ENCODE results near the gene KLHDC4. TPM values are rescaled to one million over a fixed set of nuclear protein-coding genes. Genes with fewer than 3 reads are reported as not detected.
"Not testable (repeated sequence)": the region's sequence is repeated elsewhere in the genome, so short reads cannot be mapped to it uniquely, and the experiment has no call there.

KLHDC4 gene
- total RNA-seq, 1 donor, result 27.7 TPM

GRCh38 chr16:87688876-87689815 is 76.6 kb downstream of the KLHDC4 start:
- no peak for DNase-seq (ENCODE audit: low read depth in 2 of 3, low spot score in 2 of 3)

- no peak for DNase-seq (ENCODE audit: low read depth in 2 of 3, low spot score in 2 of 3)
Measured at GRCh38 chr16:87687998-87688529, 77.7 kb downstream of the KLHDC4 start.

- DNase-seq (ENCODE audit: low read depth in 2 of 3, low spot score in 2 of 3), result no peak
Measured at GRCh38 chr16:87687126-87687910, 78.5 kb downstream of the KLHDC4 start.

DNA sequence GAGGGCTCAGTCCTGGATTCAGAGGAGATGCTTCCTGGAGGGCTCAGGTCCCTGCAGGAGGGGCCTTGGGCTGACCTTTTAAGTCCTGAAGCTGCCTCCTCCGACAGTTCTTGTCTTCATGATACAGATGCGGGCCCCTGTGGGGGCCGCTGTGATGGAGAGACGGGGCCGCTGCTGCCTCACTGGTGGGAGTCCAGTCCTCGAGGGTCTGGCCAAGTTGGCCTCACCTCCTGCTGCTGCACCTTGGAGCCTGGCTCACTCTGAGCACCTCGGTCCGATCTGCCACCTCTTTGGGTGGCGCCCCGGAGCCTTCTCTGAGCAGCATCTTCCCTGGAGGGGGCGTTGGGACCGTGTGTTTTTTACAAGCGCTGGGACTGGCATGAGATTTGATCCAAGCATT is 79.1 kb downstream of the KLHDC4 start:
- DNase-seq (ENCODE audit: low read depth in 2 of 3, low spot score in 2 of 3), result no peak

DNA sequence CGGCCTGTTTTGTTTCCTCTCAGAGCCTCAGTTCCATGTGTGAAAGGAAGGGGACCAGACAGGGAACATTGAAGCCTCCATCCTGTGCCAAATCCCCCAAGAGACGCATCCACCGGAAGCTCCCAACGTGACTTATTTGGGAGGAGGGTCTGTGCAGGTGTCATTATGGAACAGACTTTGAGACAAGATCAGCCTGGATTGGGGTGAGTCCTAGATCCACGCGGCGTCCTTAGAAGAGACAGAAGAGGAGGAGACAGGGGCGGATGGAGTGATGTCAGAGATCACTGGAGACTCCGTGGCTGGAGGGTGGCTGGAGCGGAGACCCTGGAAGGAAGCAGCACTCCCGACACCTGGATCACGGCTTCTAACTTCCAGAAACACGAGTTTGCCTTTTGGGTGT is 80.0 kb downstream of the KLHDC4 start:
- DNase-seq (ENCODE audit: low read depth in 2 of 3, low spot score in 2 of 3), result no peak

GRCh38 chr16:87685405-87685755 is 80.4 kb downstream of the KLHDC4 start:
- DNase-seq (ENCODE audit: low read depth in 2 of 3, low spot score in 2 of 3), result no peak

GRCh38 chr16:87684711-87685404 is 80.9 kb downstream of the KLHDC4 start:
- no peak for DNase-seq (ENCODE audit: low read depth in 2 of 3, low spot score in 2 of 3)

GRCh38 chr16:87684106-87684677 is 81.6 kb downstream of the KLHDC4 start:
- no peak for DNase-seq (ENCODE audit: low read depth in 2 of 3, low spot score in 2 of 3)

GRCh38 chr16:87682852-87683399 is 82.9 kb downstream of the KLHDC4 start:
- no peak for DNase-seq (ENCODE audit: low read depth in 2 of 3, low spot score in 2 of 3)

DNA sequence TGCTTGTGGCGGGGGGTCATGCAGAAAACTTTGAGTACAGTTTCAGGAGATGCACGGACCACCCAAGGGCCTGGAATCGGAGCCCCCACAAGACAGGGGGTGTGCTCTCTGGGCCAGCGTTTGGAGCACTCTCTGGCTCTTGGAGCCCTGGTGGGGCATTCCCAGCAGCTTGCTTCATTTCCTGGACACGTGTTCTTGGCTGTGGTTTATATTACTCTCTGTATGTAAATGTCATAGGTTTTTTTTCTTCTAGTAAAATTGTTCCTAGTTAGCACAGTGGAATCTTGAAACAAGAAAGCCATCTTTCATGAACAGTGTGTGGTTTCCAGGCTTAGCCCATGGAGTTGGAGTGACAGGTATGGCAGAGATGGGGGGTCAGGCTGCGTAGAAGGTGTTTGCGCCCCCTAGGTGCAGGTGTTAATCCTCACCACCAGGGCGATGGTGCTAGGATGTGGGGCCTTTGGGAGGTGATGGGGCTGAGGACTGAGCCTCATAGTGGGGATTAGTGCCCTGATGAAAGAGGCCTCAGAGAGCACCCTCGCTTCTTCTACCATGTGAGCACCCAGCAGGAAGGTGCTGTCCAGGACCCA is 83.7 kb downstream of the KLHDC4 start:
- DNase-seq (ENCODE audit: low read depth in 2 of 3, low spot score in 2 of 3), result peak in 2 of 3 donors; percentile 35 to 46

DNA sequence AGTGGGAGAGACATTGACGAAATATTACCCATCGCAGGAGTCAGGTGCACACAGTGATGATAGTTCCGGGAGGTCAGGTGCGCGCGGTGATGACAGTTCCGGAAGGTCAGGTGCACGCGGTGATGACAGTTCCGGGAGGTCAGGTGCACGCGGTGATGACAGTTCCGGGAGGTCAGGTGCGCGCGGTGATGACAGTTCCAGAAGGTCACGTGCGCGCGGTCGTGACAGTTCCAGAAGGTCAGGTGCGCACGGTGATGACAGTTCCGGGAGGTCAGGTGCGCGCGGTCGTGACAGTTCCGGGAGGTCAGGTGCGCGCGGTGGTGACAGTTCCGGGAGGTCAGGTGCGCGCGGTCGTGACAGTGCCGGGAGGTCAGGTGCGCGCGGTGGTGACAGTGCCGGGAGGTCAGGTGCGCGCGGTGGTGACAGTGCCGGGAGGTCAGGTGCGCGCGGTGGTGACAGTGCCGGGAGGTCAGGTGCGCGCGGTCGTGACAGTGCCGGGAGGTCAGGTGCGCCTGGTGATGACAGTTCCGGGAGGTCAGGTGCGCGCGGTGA is 84.7 kb downstream of the KLHDC4 start:
- not testable (repeated sequence) for DNase-seq (ENCODE audit: low read depth in 2 of 3, low spot score in 2 of 3)

GRCh38 chr16:87680272-87680644 is 85.5 kb downstream of the KLHDC4 start:
- DNase-seq (ENCODE audit: low read depth in 2 of 3, low spot score in 2 of 3), result no peak

DNA sequence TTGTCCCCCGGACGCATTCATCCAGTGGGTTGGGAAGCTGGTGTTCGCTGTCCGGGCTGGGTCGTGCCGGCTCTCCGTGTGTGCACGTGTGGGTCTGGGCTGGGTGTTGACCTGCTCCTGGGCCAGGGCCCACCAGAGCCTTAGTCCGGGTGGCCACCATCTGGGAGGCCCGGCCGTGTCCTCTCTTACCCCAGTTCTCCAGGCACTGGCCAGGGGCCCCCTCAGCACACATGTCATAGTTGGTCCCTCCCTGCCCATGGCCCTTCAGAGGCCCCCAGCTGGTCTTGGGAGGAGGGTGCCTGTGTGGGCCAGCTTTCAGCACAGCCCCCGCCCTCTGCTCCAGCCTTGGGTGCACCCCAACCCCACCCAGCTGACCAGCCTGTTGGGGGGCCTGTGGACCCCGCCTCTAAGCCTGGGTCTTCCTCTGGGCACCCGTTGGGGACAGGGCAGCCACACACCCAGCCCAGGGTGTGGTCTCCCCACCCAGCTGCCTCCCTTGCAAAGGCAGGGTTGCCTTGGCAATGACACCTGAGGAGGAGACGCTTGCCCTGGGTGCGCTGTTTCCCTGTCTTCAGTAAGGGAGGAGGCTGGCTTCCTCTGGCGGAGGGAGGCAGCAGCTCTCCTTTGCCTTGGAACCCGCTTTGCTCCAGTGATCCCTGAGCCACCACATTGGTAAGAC is 86.1 kb downstream of the KLHDC4 start:
- no peak for DNase-seq (ENCODE audit: low read depth in 2 of 3, low spot score in 2 of 3)

DNA sequence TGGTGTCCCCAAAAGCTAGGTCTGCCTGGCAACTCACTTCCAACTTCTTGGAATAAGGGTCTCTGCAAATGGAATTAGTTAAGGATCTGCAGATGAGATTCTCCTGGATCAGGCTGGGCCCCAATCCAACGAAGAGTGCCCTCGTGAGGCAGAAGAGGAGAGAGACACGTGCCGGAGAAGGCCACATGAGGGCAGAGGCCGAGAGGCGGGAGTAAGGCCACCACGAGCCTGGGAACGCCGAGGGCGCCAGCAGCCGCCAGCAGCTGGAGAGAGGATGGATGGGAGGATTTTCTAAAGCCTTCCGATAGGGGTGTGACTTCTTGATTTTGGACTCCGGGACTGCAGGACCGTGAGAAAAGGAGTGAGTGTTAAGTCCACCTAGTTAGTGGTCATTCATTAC is 87.2 kb downstream of the KLHDC4 start:
- DNase-seq (ENCODE audit: low read depth in 2 of 3, low spot score in 2 of 3), result no peak

GRCh38 chr16:87677830-87678229 is 88.0 kb downstream of the KLHDC4 start:
- DNase-seq (ENCODE audit: low read depth in 2 of 3, low spot score in 2 of 3), result no peak

DNA sequence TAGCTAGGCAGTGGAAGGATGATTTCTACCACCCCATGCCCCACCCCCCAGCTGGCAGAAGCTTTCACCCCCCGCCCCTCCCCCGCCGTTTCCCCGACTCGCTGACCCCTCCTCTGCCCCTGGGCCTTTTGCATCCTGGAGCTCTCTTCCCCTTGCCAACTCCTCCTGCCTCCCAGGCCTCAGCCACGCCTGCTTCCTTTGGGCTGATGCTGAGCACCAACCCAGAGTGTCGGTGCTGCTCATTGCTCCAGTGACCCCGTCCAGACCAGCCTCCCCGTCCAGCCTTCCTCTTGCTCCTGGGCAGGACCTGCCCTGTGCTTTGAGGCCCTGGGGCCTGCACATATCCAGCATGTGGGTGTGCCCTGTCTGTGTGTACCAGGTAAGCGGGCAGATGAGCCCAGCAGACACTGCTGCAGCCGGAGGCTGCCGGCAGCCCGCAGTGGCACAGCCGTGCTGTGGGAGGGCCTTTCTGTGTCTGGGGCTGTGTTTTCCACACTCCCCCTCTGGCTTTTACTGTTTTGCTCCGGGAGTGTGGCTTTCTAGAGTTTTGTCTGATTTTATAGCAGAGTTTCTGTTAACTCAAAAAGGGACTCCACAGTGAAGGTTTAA is 90.6 kb downstream of the KLHDC4 start:
- no peak for DNase-seq (ENCODE audit: low read depth in 2 of 3, low spot score in 2 of 3)

- DNase-seq (ENCODE audit: low read depth in 2 of 3, low spot score in 2 of 3), result no peak
Measured at GRCh38 chr16:87674419-87674818, 91.4 kb downstream of the KLHDC4 start.

- peak in 2 of 3 donors; percentile 11 to 43 for DNase-seq (ENCODE audit: low read depth in 2 of 3, low spot score in 2 of 3)
Measured at GRCh38 chr16:87671715-87672270, 94.0 kb downstream of the KLHDC4 start.

Measured in hematopoietic multipotent progenitor cell (in vitro differentiated cells).